Neutrophil (primary cell): ENCODE measurements around the gene COMMD1.

Experiments
- H3K27ac ChIP-seq: fragments of 200-600 bp; sonication (generic); 2 replicates; pipeline ENCODE4 v1.5.1; 2016; ENCODE audit warnings: mild to moderate bottlenecking, moderate library complexity
- H3K27me3 ChIP-seq: fragments of 200-600 bp; sonication (generic); 2 replicates; pipeline ENCODE4 v1.6.0; 2016; ENCODE audit warnings: mild to moderate bottlenecking
- H3K36me3 ChIP-seq: fragments of 200-600 bp; sonication (generic); 2 replicates; pipeline ENCODE4 v1.5.1; 2017
- H3K4me1 ChIP-seq, 2 experiments: fragments of 200-600 bp in 1 of 2; sonication (generic) in 1 of 2; 1 replicate in 1 of 2; 2 replicates in 1 of 2; pipeline versions ENCODE4 v1.5.1 to v1.6.1; 2013 to 2016; ENCODE audit warnings: low read depth in 1 of 2, low read length in 1 of 2, mild to moderate bottlenecking in 1 of 2, moderate library complexity in 1 of 2; ENCODE audit not compliant: control insufficient read depth in 1 of 2, insufficient read depth in 1 of 2
- H3K4me3 ChIP-seq, 2 experiments: fragments of 200-600 bp in 1 of 2; sonication (generic) in 1 of 2; 1 replicate in 1 of 2; 2 replicates in 1 of 2; pipeline ENCODE4 v1.5.1; 2013 to 2016; ENCODE audit warnings: low read depth in 1 of 2, low read length in 1 of 2, mild to moderate bottlenecking in 1 of 2, moderate library complexity in 1 of 2
- H3K9me3 ChIP-seq: fragments of 200-600 bp; sonication (generic); 2 replicates; pipeline ENCODE4 v1.5.1; 2016
- TF ChIP-seq, protein P1 (sequence below): fragments of 200-600 bp; sonication (generic); IDR thresholded peaks from 2 replicates; pipeline ENCODE4 v1.5.1; 2016; ENCODE audit warnings: antibody characterized with exemption

Gene COMMD1

DNA sequence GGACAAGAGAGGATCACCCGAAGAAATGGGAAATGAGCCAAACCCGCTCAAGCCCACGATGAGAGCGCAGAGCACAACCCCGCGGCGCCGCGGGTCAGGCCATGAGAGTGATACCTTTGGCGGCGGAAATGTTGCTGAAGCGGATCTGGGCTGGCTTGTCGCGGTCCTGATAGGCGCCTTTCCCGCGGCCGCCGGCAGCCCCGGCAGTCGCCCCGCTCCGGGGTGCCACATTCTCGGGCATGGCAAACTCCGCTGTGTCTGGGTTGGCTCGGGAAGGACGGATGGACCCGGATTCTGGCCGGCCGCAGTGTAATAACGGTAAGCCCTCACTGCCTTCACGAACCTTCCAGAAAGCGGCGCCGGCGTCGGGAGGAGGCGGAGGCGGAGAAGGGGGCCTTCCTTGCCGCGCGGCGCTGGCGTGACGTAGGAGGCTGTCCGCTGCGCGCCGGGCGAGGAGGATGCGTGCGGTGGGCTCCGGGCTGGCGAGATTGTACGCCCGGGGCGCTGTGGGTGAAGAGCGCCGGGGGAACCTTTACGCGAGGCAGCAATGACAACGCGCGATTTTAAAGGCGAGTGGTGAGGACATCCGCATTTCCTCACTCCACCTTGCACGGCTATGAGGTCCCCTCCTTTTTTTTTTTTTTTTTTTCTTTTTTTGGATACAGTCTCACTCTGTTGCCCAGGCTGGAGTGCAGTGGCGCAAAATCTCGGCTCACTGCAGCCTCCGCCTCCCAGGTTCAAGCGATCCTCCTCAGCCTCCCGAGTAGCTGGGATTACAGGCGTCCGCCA, 17.0 kb upstream of the COMMD1 start, which contains the start of gene CCT4:
CCT4 (minus strand) TSS at position 390 of the 789 bp plus-strand sequence; CDS start at position 241, 149 bp downstream.
- Histone ChIP-seq H3K27me3 (no peaks in the 10 kb centered on the region), H3K4me1 (peaks cover 11% of the 10 kb centered on the region in 2 experiments), H3K9me3 (no peaks in the 10 kb centered on the region), H3K27ac (peak within 1 kb of the TSS; percentile 96), H3K36me3 (peaks cover 12% of the 10 kb centered on the region), H3K4me3 (peak within 1 kb of the TSS; percentile 88 to 98)
- TF ChIP-seq, protein P1, sequence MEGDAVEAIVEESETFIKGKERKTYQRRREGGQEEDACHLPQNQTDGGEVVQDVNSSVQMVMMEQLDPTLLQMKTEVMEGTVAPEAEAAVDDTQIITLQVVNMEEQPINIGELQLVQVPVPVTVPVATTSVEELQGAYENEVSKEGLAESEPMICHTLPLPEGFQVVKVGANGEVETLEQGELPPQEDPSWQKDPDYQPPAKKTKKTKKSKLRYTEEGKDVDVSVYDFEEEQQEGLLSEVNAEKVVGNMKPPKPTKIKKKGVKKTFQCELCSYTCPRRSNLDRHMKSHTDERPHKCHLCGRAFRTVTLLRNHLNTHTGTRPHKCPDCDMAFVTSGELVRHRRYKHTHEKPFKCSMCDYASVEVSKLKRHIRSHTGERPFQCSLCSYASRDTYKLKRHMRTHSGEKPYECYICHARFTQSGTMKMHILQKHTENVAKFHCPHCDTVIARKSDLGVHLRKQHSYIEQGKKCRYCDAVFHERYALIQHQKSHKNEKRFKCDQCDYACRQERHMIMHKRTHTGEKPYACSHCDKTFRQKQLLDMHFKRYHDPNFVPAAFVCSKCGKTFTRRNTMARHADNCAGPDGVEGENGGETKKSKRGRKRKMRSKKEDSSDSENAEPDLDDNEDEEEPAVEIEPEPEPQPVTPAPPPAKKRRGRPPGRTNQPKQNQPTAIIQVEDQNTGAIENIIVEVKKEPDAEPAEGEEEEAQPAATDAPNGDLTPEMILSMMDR: no peak

DNA sequence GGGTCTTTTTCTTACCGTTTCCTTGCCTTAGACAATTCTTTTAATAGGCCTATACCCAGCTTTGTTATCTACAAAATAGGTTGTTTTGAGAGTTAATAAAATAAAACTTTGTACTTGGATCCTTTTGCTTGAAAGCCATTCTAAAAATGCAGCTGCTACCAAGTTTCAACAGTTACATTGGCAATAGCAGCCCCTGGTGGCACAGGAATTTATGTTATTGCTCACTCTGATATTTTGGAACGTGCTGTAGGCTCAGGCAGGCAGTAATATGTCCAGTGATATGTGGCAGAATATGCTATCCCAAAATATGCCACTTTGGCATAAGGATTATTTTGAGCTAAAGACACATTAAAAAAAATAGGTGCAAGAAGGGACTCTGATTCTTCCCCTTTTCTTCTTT, 6.7 kb upstream of the COMMD1 start:
- Histone ChIP-seq H3K4me1 (no peaks in the 10 kb centered on the region), H3K4me3 (no peak overlapping the region), H3K36me3 (no peaks in the 10 kb centered on the region), H3K9me3 (no peaks in the 10 kb centered on the region), H3K27ac (no peak overlapping the region), H3K27me3 (no peaks in the 10 kb centered on the region)
- TF ChIP-seq, protein P1: no peak

DNA sequence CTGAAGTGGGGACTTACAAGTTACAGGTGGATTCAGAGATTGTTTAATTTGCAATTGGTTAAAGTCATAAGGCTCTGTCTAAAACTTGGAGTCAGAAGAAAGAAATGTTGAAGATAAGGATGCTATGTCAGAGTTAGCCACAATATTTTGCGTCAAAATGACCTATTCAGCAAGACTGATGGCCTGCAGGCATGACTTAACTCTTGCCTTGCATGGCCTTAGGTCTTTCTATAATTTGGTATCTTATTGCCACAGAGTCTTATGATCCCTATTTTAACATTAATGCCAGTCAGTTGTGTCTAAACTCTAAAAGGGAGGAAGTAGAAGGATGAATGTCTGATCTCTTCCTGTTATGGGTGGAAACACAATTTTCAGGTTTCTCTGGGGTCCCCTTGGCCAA, 5.2 kb upstream of the COMMD1 start:
- Histone ChIP-seq H3K27ac (no peak overlapping the region), H3K4me3 (no peak overlapping the region), H3K9me3 (no peaks in the 10 kb centered on the region), H3K27me3 (no peaks in the 10 kb centered on the region), H3K4me1 (peaks cover 0 to 3% of the 10 kb centered on the region in 2 experiments), H3K36me3 (no peaks in the 10 kb centered on the region)
- TF ChIP-seq, protein P1: no peak

DNA sequence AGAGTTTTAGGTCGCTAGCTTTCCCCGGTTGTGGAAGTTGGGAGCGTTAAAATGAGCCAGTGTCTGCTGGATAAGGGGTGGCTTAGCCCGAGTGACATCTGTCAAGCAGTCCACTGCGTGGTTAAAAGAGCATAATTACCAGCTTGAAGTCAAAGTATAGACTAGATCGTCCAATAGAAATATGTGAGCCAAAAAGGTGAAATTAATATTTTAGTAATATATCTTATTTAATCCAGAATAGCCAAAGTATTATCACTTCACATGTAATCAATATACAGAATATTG, 654 bp downstream of the COMMD1 start:
- Histone ChIP-seq H3K36me3 (no peaks in the 10 kb centered on the region), H3K27ac (no peak overlapping the region), H3K4me1 (peaks cover 5 to 12% of the 10 kb centered on the region in 2 experiments), H3K9me3 (no peaks in the 10 kb centered on the region), H3K27me3 (no peaks in the 10 kb centered on the region), H3K4me3 (peak overlapping the region; percentile 79 to 82)
- TF ChIP-seq, protein P1: no peak

DNA sequence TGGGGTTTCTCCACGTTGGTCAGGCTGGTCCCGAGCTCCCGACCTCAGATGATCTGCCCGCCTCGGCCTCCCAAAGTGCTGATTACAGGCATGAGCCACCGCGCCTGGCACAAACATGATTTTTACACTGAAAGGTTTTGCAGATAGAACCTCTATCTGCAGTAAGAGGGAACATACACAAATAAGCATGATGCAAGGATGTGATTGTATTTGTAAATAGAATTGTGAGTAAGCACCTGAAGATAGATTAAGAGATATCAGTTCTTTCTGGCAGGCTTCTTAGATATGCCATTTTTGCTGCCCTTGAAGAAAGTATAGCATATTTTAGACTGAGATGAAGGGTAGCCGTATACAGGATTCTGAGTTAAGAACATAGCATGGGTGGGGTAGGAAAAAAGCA, 3.6 kb downstream of the COMMD1 start:
- H3K27me3 ChIP-seq: no peaks in the 10 kb centered on the region
- H3K36me3 ChIP-seq: no peaks in the 10 kb centered on the region
- TF ChIP-seq, protein P1: no peak
- no peak overlapping the region for H3K4me3 ChIP-seq
- H3K27ac ChIP-seq: no peak overlapping the region
- H3K9me3 ChIP-seq: no peaks in the 10 kb centered on the region
- H3K4me1 ChIP-seq: peaks cover 5 to 12% of the 10 kb centered on the region in 2 experiments
